NCI-H345 (cell line): ENCODE results near the gene DPH3.

Experiments used
- DNase-seq: peaks from one replicate; lab custom pipeline; 2025; lab: John Stamatoyannopoulos, UW

The DPH3 gene

GRCh38 chr3:16255326-16255725 is 9.4 kb downstream of the DPH3 start:
- no peak for DNase-seq

GRCh38 chr3:16254916-16255315 is 9.8 kb downstream of the DPH3 start:
- DNase-seq: no peak

- DNase-seq: no peak
Observed at GRCh38 chr3:16253601-16254000, 11.1 kb downstream of the DPH3 start.

- no peak for DNase-seq
Observed at GRCh38 chr3:16252988-16253387, 11.8 kb downstream of the DPH3 start.

- DNase-seq: no peak
Observed at GRCh38 chr3:16252243-16252978, 12.3 kb downstream of the DPH3 start.

GRCh38 chr3:16251316-16252085 is 13.2 kb downstream of the DPH3 start:
- DNase-seq: no peak

GRCh38 chr3:16249886-16250285 is 14.9 kb downstream of the DPH3 start:
- no peak for DNase-seq

GRCh38 chr3:16249336-16249735 is 15.4 kb downstream of the DPH3 start:
- DNase-seq: no peak

- DNase-seq: no peak
Observed at GRCh38 chr3:16248556-16248955, 16.2 kb downstream of the DPH3 start.

- peak; percentile 80 for DNase-seq
Observed at GRCh38 chr3:16247282-16248061, 17.3 kb downstream of the DPH3 start.

GRCh38 chr3:16245609-16246008 is 19.1 kb downstream of the DPH3 start:
- DNase-seq: no peak

GRCh38 chr3:16243706-16244490 is 20.8 kb downstream of the DPH3 start:
- no peak for DNase-seq

- no peak for DNase-seq
Observed at GRCh38 chr3:16242177-16242576, 22.6 kb downstream of the DPH3 start.

GRCh38 chr3:16241225-16241624 is 23.5 kb downstream of the DPH3 start:
- no peak for DNase-seq

- DNase-seq: no peak
Observed at GRCh38 chr3:16240229-16241023, 24.3 kb downstream of the DPH3 start.

- DNase-seq: no peak
Observed at GRCh38 chr3:16239780-16240179, 25.0 kb downstream of the DPH3 start.

GRCh38 chr3:16239086-16239770 is 25.5 kb downstream of the DPH3 start:
- no peak for DNase-seq

- DNase-seq: no peak
Observed at GRCh38 chr3:16236856-16237393, 27.8 kb downstream of the DPH3 start.

- DNase-seq: no peak
Observed at GRCh38 chr3:16236030-16236639, 28.6 kb downstream of the DPH3 start.

- DNase-seq: no peak
Observed at GRCh38 chr3:16234281-16234680, 30.5 kb downstream of the DPH3 start.
